ENCODE results near the gene HDAC2. TPM values are rescaled to one million over a fixed set of nuclear protein-coding genes. Genes with fewer than 3 reads are reported as not detected.

Gene HDAC2
- total RNA-seq, 1 experiment from 2014 or later, result 206 TPM

- Histone ChIP-seq H3K4me3 (ENCODE audit: low read depth in 2 of 2, low read length in 2 of 2) (no peak overlapping the region), H3K36me3 (ENCODE audit: control insufficient read depth, insufficient read depth, low read length) (no peaks in the 10 kb centered on the region), H3K27me3 (ENCODE audit: control insufficient read depth, insufficient read depth, low read length) (no peaks in the 10 kb centered on the region), H3K9me3 (ENCODE audit: control insufficient read depth, insufficient read depth, low read depth, low read length) (no peaks in the 10 kb centered on the region), H3K27ac (ENCODE audit: low read length) (no peak overlapping the region), H3K4me1 (ENCODE audit: control insufficient read depth, insufficient read depth, low read length) (0 out of 2 replicates have a peak, but pooled peaks cover 8% of the 10 kb centered on the region)
- ATAC-seq, result no peak
- CTCF ChIA-PET, result no interaction called here
- TF ChIP-seq POLR2AphosphoS5 (IDR thresholded peaks at IDR 0.05; ENCODE audit: low read depth, low read length) (no peak), REST (IDR thresholded peaks at IDR 0.05; ENCODE audit: insufficient read depth in 1 of 2, low read depth in 2 of 2, low read length in 1 of 2) (no peak), TCF7L2 (IDR thresholded peaks at IDR 0.05; ENCODE audit: low read depth, low read length) (no peak), SIN3A (IDR thresholded peaks at IDR 0.05; ENCODE audit: borderline replicate concordance, insufficient read depth, low read depth, low read length) (no peak), CTCF (IDR thresholded peaks at IDR 0.05) (no peak)
- no TSS peak for BruUV-seq (replicated peaks)
- intact Hi-C loops (cut with micrococcal nuclease; ENCODE audit: unreplicated experiment) (loop anchor here (5.0 kb wide), 1 partner anchor 303 kb away; no protein-coding TSS in a partner anchor), in situ Hi-C loops (cut with HindIII; ENCODE audit: low pct_unique_long_range_greater_than_20kb, low sequenced_read_pairs) (no loop called here)
- POLR2A ChIA-PET, result interaction anchor here (0.6 kb wide), 1 partner anchor 539 kb away, joined by 5 read pairs; no protein-coding TSS in a partner anchor
- DNase-seq (ENCODE audit: low read depth, low spot score), result no peak
These were observed 27.9 kb upstream of the HDAC2 start for GRCh38 chr6:113998811-113999210.

GRCh38 chr6:113997116-113997515, 26.2 kb upstream of the HDAC2 start:
- 0 out of 2 replicates have a peak, but pooled peaks cover 8% of the 10 kb centered on the region for H3K4me1 ChIP-seq (ENCODE audit: control insufficient read depth, insufficient read depth, low read length)
- H3K9me3 ChIP-seq (ENCODE audit: control insufficient read depth, insufficient read depth, low read depth, low read length), result no peaks in the 10 kb centered on the region
- in situ Hi-C loops (cut with HindIII; ENCODE audit: low pct_unique_long_range_greater_than_20kb, low sequenced_read_pairs) (no loop called here), intact Hi-C loops (cut with micrococcal nuclease; ENCODE audit: unreplicated experiment) (loop anchor here (5.0 kb wide), 1 partner anchor 305 kb away; no protein-coding TSS in a partner anchor)
- H3K27me3 ChIP-seq (ENCODE audit: control insufficient read depth, insufficient read depth, low read length), result no peaks in the 10 kb centered on the region
- peak; percentile 78 for DNase-seq (ENCODE audit: low read depth, low spot score)
- no peak overlapping the region for H3K27ac ChIP-seq (ENCODE audit: low read length)
- ATAC-seq, result no peak
- BruUV-seq (replicated peaks), result no TSS peak
- ChIA-PET POLR2A (no interaction called here), CTCF (interaction anchor here (0.9 kb wide), 1 partner anchor 16 kb away, joined by 3 read pairs; no protein-coding TSS in a partner anchor)
- TF ChIP-seq CTCF (IDR thresholded peaks at IDR 0.05) (no peak), POLR2AphosphoS5 (IDR thresholded peaks at IDR 0.05; ENCODE audit: low read depth, low read length) (no peak), REST (IDR thresholded peaks at IDR 0.05; ENCODE audit: insufficient read depth in 1 of 2, low read depth in 2 of 2, low read length in 1 of 2) (no peak), TCF7L2 (IDR thresholded peaks at IDR 0.05; ENCODE audit: low read depth, low read length) (no peak), SIN3A (IDR thresholded peaks at IDR 0.05; ENCODE audit: borderline replicate concordance, insufficient read depth, low read depth, low read length) (no peak)
- H3K4me3 ChIP-seq (ENCODE audit: low read depth in 2 of 2, low read length in 2 of 2), result no peak overlapping the region
- no peaks in the 10 kb centered on the region for H3K36me3 ChIP-seq (ENCODE audit: control insufficient read depth, insufficient read depth, low read length)
